Transverse colon (tissue), 4 donors: Measurements from ENCODE around the gene PLEKHH2. TPM values are rescaled to one million over a fixed set of nuclear protein-coding genes. Genes with fewer than 3 reads are reported as not detected.
"Not testable (repeated sequence)": the region's sequence is repeated elsewhere in the genome, so short reads cannot be mapped to it uniquely, and the experiment has no call there.

Source experiments
- DNase-seq: peaks from one replicate; pipeline ENCODE4 v3.0.0-alpha.2; 2019
- H3K27ac ChIP-seq, 4 donors: fragments of 200-600 bp; sonication (generic); 2 replicates each; pipeline ENCODE4 v1.5.1; 2016 to 2018; ENCODE audit warnings: inconsistent platforms in 4 of 4
- H3K27me3 ChIP-seq: fragments of 200-600 bp; sonication (generic); 2 replicates; pipeline ENCODE4 v1.5.1; 2017; ENCODE audit warnings: inconsistent platforms
- H3K36me3 ChIP-seq, 4 donors: fragments of 200-600 bp; sonication (generic); 2 replicates each; pipeline ENCODE4 v1.5.1; 2017 to 2019; ENCODE audit warnings: inconsistent platforms in 4 of 4
- H3K4me1 ChIP-seq, 4 donors: fragments of 200-600 bp; sonication (generic); 2 replicates each; pipeline ENCODE4 v1.5.1; 2017 to 2020; ENCODE audit warnings: inconsistent platforms in 4 of 4
- H3K4me3 ChIP-seq, 4 donors: fragments of 200-600 bp; sonication (generic); 1 replicate in 1 of 4; 2 replicates in 3 of 4; pipeline versions ENCODE4 v1.5.1 to v1.6.1; 2017 to 2019; ENCODE audit warnings: inconsistent platforms in 4 of 4
- H3K9me3 ChIP-seq, 2 donors: fragments of 200-600 bp; sonication (generic); 2 replicates each; pipeline ENCODE4 v1.5.1; 2017 to 2019; ENCODE audit warnings: inconsistent platforms in 2 of 2
- CTCF ChIP-seq, 5 experiments: fragments of 200-600 bp in 3 of 5; fragments of 450-650 bp in 2 of 5; sonication (generic) in 3 of 5; IDR thresholded peaks; 1 replicate in 2 of 5; 2 replicates in 3 of 5; pipeline ENCODE4 v1.5.1; 2016 to 2017; ENCODE audit warnings: antibody characterized with exemption in 5 of 5, inconsistent platforms in 3 of 5, mild to moderate bottlenecking in 2 of 5, moderate library complexity in 1 of 5
- EP300 ChIP-seq: sonication (generic); formaldehyde crosslinking; IDR thresholded peaks from one replicate; pipeline ENCODE4 v1.6.1; 2017; ENCODE audit warnings: antibody characterized with exemption, low read depth
- POLR2A ChIP-seq: fragments of 450-650 bp; IDR thresholded peaks from one replicate; pipeline ENCODE4 v1.6.1; 2016; ENCODE audit warnings: antibody characterized with exemption, mild to moderate bottlenecking, moderate library complexity
- POLR2AphosphoS5 ChIP-seq, 3 donors: sonication (generic); formaldehyde crosslinking; IDR thresholded peaks; one replicate each; pipeline ENCODE4 v1.6.1; 2016; ENCODE audit warnings: antibody characterized with exemption in 3 of 3
- WGBS, 2 donors: methylation state at CpG; one replicate each; pipeline ENCODE4 v1.1.5; 2018; ENCODE audit warnings: low coverage in 1 of 2; 5-methylcytosine and 5-hydroxymethylcytosine counted together
- in situ Hi-C, 4 donors: fragments of 200-750 bp; cut with MboI; loops; one replicate each; pipeline versions ENCODE4 v1.15.0 to v1.15.1; 2017; ENCODE audit warnings: low sequenced_read_pairs in 3 of 4, low pct_ligation_motif_present in 1 of 4, low pct_unique_long_range_greater_than_20kb in 1 of 4
- intact Hi-C: fragments of 100-400 bp; cut with DNase I; formaldehyde crosslinking; loops from one replicate; pipeline ENCODE4 v1.15.1; 2023; ENCODE audit warnings: low total_unique reads
- total RNA-seq, 4 donors: library from RNA; depleted of rRNA; stranded (reverse); fragments of >200 nt; gene quantifications; one replicate each; pipeline ENCODE4 v1.1.0, GENCODE V29; 2016

PLEKHH2 gene
- total RNA-seq, 4 donors from 2014 or later: 7.2 to 32.4 (median 12.3) TPM

- Histone ChIP-seq H3K27ac (no peak overlapping the region), H3K4me3 (no peak overlapping the region), H3K9me3 (no peaks in the 10 kb centered on the region), H3K27me3 (no peaks in the 10 kb centered on the region), H3K4me1 (no peaks in the 10 kb centered on the region), H3K36me3 (no peaks in the 10 kb centered on the region)
- in situ Hi-C loops: no loop called here
- intact Hi-C loops: no loop called here
- 70 to 83% methylated on average over 2 of the region's 2 CpGs for WGBS, 2 donors
- no peak for DNase-seq
- TF ChIP-seq POLR2A (no peak), POLR2AphosphoS5 (IDR thresholded peaks at IDR 0.05) (no peak), CTCF (IDR thresholded peaks at IDR 0.05) (no peak), EP300 (no peak)
Measured at GRCh38 chr2:43689999-43690398, 52.9 kb downstream of the PLEKHH2 start.

GRCh38 chr2:43692428-43692994 lies 55.5 kb downstream of the PLEKHH2 start:
- in situ Hi-C loops (no loop called here), intact Hi-C loops (no loop called here)
- no peaks in the 10 kb centered on the region for H3K36me3 ChIP-seq
- no peaks in the 10 kb centered on the region for H3K9me3 ChIP-seq
- H3K27me3 ChIP-seq: no peaks in the 10 kb centered on the region
- H3K27ac ChIP-seq: no peak overlapping the region
- no peak for DNase-seq
- 78 to 91% methylated on average over 4 to 5 of the region's 5 CpGs for WGBS, 2 donors
- no peaks in the 10 kb centered on the region for H3K4me1 ChIP-seq
- H3K4me3 ChIP-seq: no peak overlapping the region
- TF ChIP-seq CTCF (IDR thresholded peaks at IDR 0.05): no peak
- TF ChIP-seq EP300: no peak
- TF ChIP-seq POLR2AphosphoS5 (IDR thresholded peaks at IDR 0.05): no peak
- no peak for TF ChIP-seq POLR2A

- DNase-seq, intact Hi-C loops, in situ Hi-C loops, H3K4me1 ChIP-seq, H3K9me3 ChIP-seq, H3K36me3 ChIP-seq, H3K4me3 ChIP-seq, H3K27ac ChIP-seq, H3K27me3 ChIP-seq: not testable (repeated sequence)
- WGBS, 2 donors: 88 to 98% methylated on average over 5 to 6 of the region's 6 CpGs
Measured at GRCh38 chr2:43698140-43698539, 61.1 kb downstream of the PLEKHH2 start.

GRCh38 chr2:43699761-43700160 lies 62.7 kb downstream of the PLEKHH2 start:
- intact Hi-C loops: no loop called here

More at GRCh38 chr2:43699761-43700160, 62.7 kb downstream of the PLEKHH2 start:
- Histone ChIP-seq H3K4me3 (no peak overlapping the region), H3K4me1 (no peaks in the 10 kb centered on the region), H3K9me3 (no peaks in the 10 kb centered on the region), H3K36me3 (no peaks in the 10 kb centered on the region), H3K27me3 (no peaks in the 10 kb centered on the region), H3K27ac (no peak overlapping the region)
- in situ Hi-C loops: no loop called here
- TF ChIP-seq CTCF (IDR thresholded peaks at IDR 0.05) (no peak), POLR2A (no peak), EP300 (no peak), POLR2AphosphoS5 (IDR thresholded peaks at IDR 0.05) (no peak)
- DNase-seq: no peak
- WGBS, 2 donors: 70 to 72% methylated on average over 3 of the region's 3 CpGs
